ENCODE results near the gene PMFBP1.

Gene PMFBP1

GRCh38 chr16:72197545-72197944, 25.6 kb upstream of the PMFBP1 start:
- DNase-seq: no peak
- Histone ChIP-seq H4K8ac (ENCODE audit: low read depth, low read length) (no peak overlapping the region), H3K9ac (ENCODE audit: low read length) (no peak overlapping the region), H4K12ac (ENCODE audit: low read depth, low read length) (no peak overlapping the region), H4K91ac (ENCODE audit: low read depth, low read length) (no peak overlapping the region), H3K27ac (ENCODE audit: low read depth, low read length) (no peak overlapping the region), H3K79me2 (ENCODE audit: control insufficient read depth, insufficient read depth, low read length, poor library complexity) (no peaks in the 10 kb centered on the region), H3K36me3 (ENCODE audit: control insufficient read depth in 1 of 2, insufficient read depth in 2 of 2, low read length in 2 of 2) (no peaks in the 10 kb centered on the region), H3K27me3 (ENCODE audit: insufficient read depth, low read length) (no peaks in the 10 kb centered on the region), H3K79me1 (ENCODE audit: low read length) (no peaks in the 10 kb centered on the region), H3K4me1 (ENCODE audit: control insufficient read depth in 1 of 2, insufficient read depth in 2 of 2, low read length in 2 of 2) (no peaks in the 10 kb centered on the region), H3K4ac (ENCODE audit: low read depth, low read length) (no peak overlapping the region), H2BK12ac (ENCODE audit: low read length) (no peak overlapping the region), H2BK120ac (ENCODE audit: insufficient read depth, low read length, poor library complexity) (no peak overlapping the region), H3K18ac (ENCODE audit: low read length) (no peak overlapping the region), H2BK5ac (ENCODE audit: low read depth, low read length, poor library complexity) (no peak overlapping the region), H3K14ac (ENCODE audit: low read length) (no peak overlapping the region), H2AFZ (ENCODE audit: insufficient read depth, low read length, poor library complexity) (no peak overlapping the region), H3K9me3 (ENCODE audit: insufficient read depth, low read depth, low read length) (peaks cover 2% of the 10 kb centered on the region), H3K4me3 (ENCODE audit: low read depth, low read length) (no peak overlapping the region), H2AK5ac (ENCODE audit: low read length) (no peak overlapping the region), H3K23ac (ENCODE audit: low read length) (no peak overlapping the region), H3K4me2 (ENCODE audit: low read length) (no peak overlapping the region)
- WGBS (ENCODE audit: extremely low coverage, insufficient coverage, insufficient read length): no CpG with 5 or more reads among the region's 4 CpGs

- H3K4me1 ChIP-seq (ENCODE audit: control insufficient read depth in 1 of 2, insufficient read depth in 2 of 2, low read length in 2 of 2): no peaks in the 10 kb centered on the region
- no peaks in the 10 kb centered on the region for H3K79me1 ChIP-seq (ENCODE audit: low read length)
- H4K8ac ChIP-seq (ENCODE audit: low read depth, low read length): no peak overlapping the region
- no peaks in the 10 kb centered on the region for H3K79me2 ChIP-seq (ENCODE audit: control insufficient read depth, insufficient read depth, low read length, poor library complexity)
- no peak overlapping the region for H2AFZ ChIP-seq (ENCODE audit: insufficient read depth, low read length, poor library complexity)
- no peak overlapping the region for H4K12ac ChIP-seq (ENCODE audit: low read depth, low read length)
- H3K18ac ChIP-seq (ENCODE audit: low read length): no peak overlapping the region
- no peak overlapping the region for H2BK120ac ChIP-seq (ENCODE audit: insufficient read depth, low read length, poor library complexity)
- H3K23ac ChIP-seq (ENCODE audit: low read length): no peak overlapping the region
- H3K27ac ChIP-seq (ENCODE audit: low read depth, low read length): no peak overlapping the region
- peaks cover 2% of the 10 kb centered on the region for H3K9me3 ChIP-seq (ENCODE audit: insufficient read depth, low read depth, low read length)
- no peak overlapping the region for H3K4me3 ChIP-seq (ENCODE audit: low read depth, low read length)
- no peak overlapping the region for H3K4ac ChIP-seq (ENCODE audit: low read depth, low read length)
- DNase-seq: no peak
- no CpG with 5 or more reads among the region's 4 CpGs for WGBS (ENCODE audit: extremely low coverage, insufficient coverage, insufficient read length)
- H4K91ac ChIP-seq (ENCODE audit: low read depth, low read length): no peak overlapping the region
- H3K14ac ChIP-seq (ENCODE audit: low read length): no peak overlapping the region
- no peak overlapping the region for H3K9ac ChIP-seq (ENCODE audit: low read length)
- no peak overlapping the region for H2BK12ac ChIP-seq (ENCODE audit: low read length)
- H2AK5ac ChIP-seq (ENCODE audit: low read length): no peak overlapping the region
- H3K4me2 ChIP-seq (ENCODE audit: low read length): no peak overlapping the region
- H3K36me3 ChIP-seq (ENCODE audit: control insufficient read depth in 1 of 2, insufficient read depth in 2 of 2, low read length in 2 of 2): no peaks in the 10 kb centered on the region
- no peaks in the 10 kb centered on the region for H3K27me3 ChIP-seq (ENCODE audit: insufficient read depth, low read length)
- no peak overlapping the region for H2BK5ac ChIP-seq (ENCODE audit: low read depth, low read length, poor library complexity)
Measured at GRCh38 chr16:72195609-72196008, 23.7 kb upstream of the PMFBP1 start.

GRCh38 chr16:72191551-72191950, 19.6 kb upstream of the PMFBP1 start:
- no peak for DNase-seq
- Histone ChIP-seq H2AK5ac (ENCODE audit: low read length) (no peak overlapping the region), H2BK120ac (ENCODE audit: insufficient read depth, low read length, poor library complexity) (no peak overlapping the region), H2BK12ac (ENCODE audit: low read length) (no peak overlapping the region), H3K79me2 (ENCODE audit: control insufficient read depth, insufficient read depth, low read length, poor library complexity) (no peaks in the 10 kb centered on the region), H3K9ac (ENCODE audit: low read length) (no peak overlapping the region), H3K36me3 (ENCODE audit: control insufficient read depth in 1 of 2, insufficient read depth in 2 of 2, low read length in 2 of 2) (no peaks in the 10 kb centered on the region), H2BK5ac (ENCODE audit: low read depth, low read length, poor library complexity) (no peak overlapping the region), H3K23ac (ENCODE audit: low read length) (no peak overlapping the region), H3K27me3 (ENCODE audit: insufficient read depth, low read length) (no peaks in the 10 kb centered on the region), H3K4me1 (ENCODE audit: control insufficient read depth in 1 of 2, insufficient read depth in 2 of 2, low read length in 2 of 2) (no peaks in the 10 kb centered on the region), H2AFZ (ENCODE audit: insufficient read depth, low read length, poor library complexity) (no peak overlapping the region), H3K79me1 (ENCODE audit: low read length) (no peaks in the 10 kb centered on the region), H3K18ac (ENCODE audit: low read length) (no peak overlapping the region), H4K91ac (ENCODE audit: low read depth, low read length) (no peak overlapping the region), H3K4me3 (ENCODE audit: low read depth, low read length) (no peak overlapping the region), H4K12ac (ENCODE audit: low read depth, low read length) (no peak overlapping the region), H3K9me3 (ENCODE audit: insufficient read depth, low read depth, low read length) (no peaks in the 10 kb centered on the region), H3K27ac (ENCODE audit: low read depth, low read length) (no peak overlapping the region), H3K4me2 (ENCODE audit: low read length) (no peak overlapping the region), H4K8ac (ENCODE audit: low read depth, low read length) (no peak overlapping the region), H3K14ac (ENCODE audit: low read length) (no peak overlapping the region), H3K4ac (ENCODE audit: low read depth, low read length) (no peak overlapping the region)
- no CpG with 5 or more reads among the region's 3 CpGs for WGBS (ENCODE audit: extremely low coverage, insufficient coverage, insufficient read length)

GRCh38 chr16:72189865-72190371, 18.0 kb upstream of the PMFBP1 start:
- no peaks in the 10 kb centered on the region for H3K79me1 ChIP-seq (ENCODE audit: low read length)
- H3K23ac ChIP-seq (ENCODE audit: low read length): no peak overlapping the region
- H3K36me3 ChIP-seq (ENCODE audit: control insufficient read depth in 1 of 2, insufficient read depth in 2 of 2, low read length in 2 of 2): no peaks in the 10 kb centered on the region
- no peaks in the 10 kb centered on the region for H3K79me2 ChIP-seq (ENCODE audit: control insufficient read depth, insufficient read depth, low read length, poor library complexity)
- DNase-seq: peak; percentile 79 to 87
- no peaks in the 10 kb centered on the region for H3K4me1 ChIP-seq (ENCODE audit: control insufficient read depth in 1 of 2, insufficient read depth in 2 of 2, low read length in 2 of 2)
- no peak overlapping the region for H2BK12ac ChIP-seq (ENCODE audit: low read length)
- no CpG with 5 or more reads among the region's 6 CpGs for WGBS (ENCODE audit: extremely low coverage, insufficient coverage, insufficient read length)
- no peak overlapping the region for H3K18ac ChIP-seq (ENCODE audit: low read length)
- H3K27ac ChIP-seq (ENCODE audit: low read depth, low read length): no peak overlapping the region
- no peak overlapping the region for H2AFZ ChIP-seq (ENCODE audit: insufficient read depth, low read length, poor library complexity)
- H3K9me3 ChIP-seq (ENCODE audit: insufficient read depth, low read depth, low read length): peaks cover 1% of the 10 kb centered on the region
- H3K9ac ChIP-seq (ENCODE audit: low read length): no peak overlapping the region
- no peak overlapping the region for H3K4ac ChIP-seq (ENCODE audit: low read depth, low read length)
- H2AK5ac ChIP-seq (ENCODE audit: low read length): no peak overlapping the region
- H3K14ac ChIP-seq (ENCODE audit: low read length): no peak overlapping the region
- H2BK5ac ChIP-seq (ENCODE audit: low read depth, low read length, poor library complexity): no peak overlapping the region
- H3K4me2 ChIP-seq (ENCODE audit: low read length): no peak overlapping the region
- H4K8ac ChIP-seq (ENCODE audit: low read depth, low read length): no peak overlapping the region
- no peaks in the 10 kb centered on the region for H3K27me3 ChIP-seq (ENCODE audit: insufficient read depth, low read length)
- H3K4me3 ChIP-seq (ENCODE audit: low read depth, low read length): no peak overlapping the region
- H2BK120ac ChIP-seq (ENCODE audit: insufficient read depth, low read length, poor library complexity): no peak overlapping the region
- H4K12ac ChIP-seq (ENCODE audit: low read depth, low read length): no peak overlapping the region
- no peak overlapping the region for H4K91ac ChIP-seq (ENCODE audit: low read depth, low read length)
